Ishikawa (cell line): ENCODE data around the gene TBX2.

Source experiments
- CEBPB ChIP-seq: IDR thresholded peaks from 2 replicates; pipeline ENCODE4 v1.6.1; 2012
- CREB1 ChIP-seq: IDR thresholded peaks from 2 replicates; pipeline ENCODE4 v1.6.1; 2012; ENCODE audit warnings: low read depth
- EGR1 ChIP-seq: IDR thresholded peaks from 2 replicates; pipeline ENCODE4 v1.6.1; 2012
- EP300 ChIP-seq: IDR thresholded peaks from 2 replicates; pipeline ENCODE4 v1.6.1; 2012; ENCODE audit warnings: borderline replicate concordance
- FOXM1 ChIP-seq: IDR thresholded peaks from 2 replicates; pipeline ENCODE4 v1.6.1; 2012; ENCODE audit warnings: low read depth, borderline replicate concordance
- MAX ChIP-seq: IDR thresholded peaks from 2 replicates; pipeline ENCODE4 v1.6.1; 2012
- NFIC ChIP-seq: IDR thresholded peaks from 2 replicates; pipeline ENCODE4 v1.6.1; 2012
- RAD21 ChIP-seq: IDR thresholded peaks from 2 replicates; pipeline ENCODE4 v1.6.1; 2012; ENCODE audit warnings: low read depth
- TAF1 ChIP-seq: IDR thresholded peaks from 2 replicates; pipeline ENCODE4 v1.6.1; 2012; ENCODE audit warnings: low read depth, mild to moderate bottlenecking
- TCF12 ChIP-seq: IDR thresholded peaks from 2 replicates; pipeline ENCODE4 v1.6.1; 2012; ENCODE audit warnings: low read depth
- TEAD4 ChIP-seq: IDR thresholded peaks from 2 replicates; pipeline ENCODE4 v1.6.1; 2012
- USF1 ChIP-seq: IDR thresholded peaks from 2 replicates; pipeline ENCODE4 v1.6.1; 2012
- YY1 ChIP-seq: IDR thresholded peaks from 2 replicates; pipeline ENCODE4 v1.6.1; 2012; ENCODE audit warnings: low read depth
- ZBTB7A ChIP-seq: IDR thresholded peaks from 2 replicates; pipeline ENCODE4 v1.6.1; 2012; ENCODE audit warnings: low read depth
- TF ChIP-seq, protein P1 (sequence below): IDR thresholded peaks from 2 replicates; pipeline ENCODE4 v1.6.1; 2012; ENCODE audit warnings: low read depth, mild to moderate bottlenecking

Gene TBX2

DNA sequence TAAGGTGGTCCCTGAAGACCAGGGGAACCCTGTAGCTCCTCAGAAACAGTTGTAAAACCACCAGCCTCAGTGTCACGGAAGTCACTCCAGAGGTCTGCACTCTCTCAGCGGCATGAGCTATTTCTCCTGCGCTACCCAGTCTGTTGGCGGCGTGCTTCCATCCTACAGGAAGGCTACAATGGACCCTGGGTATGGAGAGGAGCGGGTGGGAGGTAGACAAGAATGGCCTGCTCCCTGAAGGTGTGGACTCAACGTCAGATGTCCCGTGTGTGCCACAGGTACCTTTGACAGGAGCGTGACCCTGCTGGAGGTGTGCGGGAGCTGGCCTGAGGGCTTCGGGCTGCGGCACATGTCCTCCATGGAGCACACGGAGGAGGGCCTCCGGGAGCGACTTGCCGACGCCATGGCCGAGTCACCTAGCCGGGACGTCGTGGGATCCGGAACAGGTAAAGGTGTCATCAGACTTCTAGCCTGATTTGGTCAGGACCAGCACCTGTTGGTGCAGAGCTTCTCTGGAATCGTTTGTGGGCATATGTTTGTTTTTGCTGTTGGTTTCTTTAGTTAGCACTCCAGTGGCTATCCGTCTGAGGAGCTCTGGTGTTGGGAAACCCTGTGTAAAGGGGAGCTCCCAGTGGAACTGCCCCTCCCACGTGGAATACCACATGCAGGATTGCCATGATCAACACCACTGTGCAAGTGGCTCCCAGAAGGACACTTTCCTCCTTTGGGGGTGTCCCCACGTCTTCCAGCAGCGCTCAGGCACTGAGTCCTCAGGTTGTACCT, 31.4 kb upstream of the TBX2 start:
- TF ChIP-seq USF1 (no peak), EGR1 (no peak), MAX (no peak), CEBPB (no peak), YY1 (no peak), TEAD4 (no peak), TAF1 (no peak), RAD21 (no peak), FOXM1 (no peak)
- TF ChIP-seq, protein P1, sequence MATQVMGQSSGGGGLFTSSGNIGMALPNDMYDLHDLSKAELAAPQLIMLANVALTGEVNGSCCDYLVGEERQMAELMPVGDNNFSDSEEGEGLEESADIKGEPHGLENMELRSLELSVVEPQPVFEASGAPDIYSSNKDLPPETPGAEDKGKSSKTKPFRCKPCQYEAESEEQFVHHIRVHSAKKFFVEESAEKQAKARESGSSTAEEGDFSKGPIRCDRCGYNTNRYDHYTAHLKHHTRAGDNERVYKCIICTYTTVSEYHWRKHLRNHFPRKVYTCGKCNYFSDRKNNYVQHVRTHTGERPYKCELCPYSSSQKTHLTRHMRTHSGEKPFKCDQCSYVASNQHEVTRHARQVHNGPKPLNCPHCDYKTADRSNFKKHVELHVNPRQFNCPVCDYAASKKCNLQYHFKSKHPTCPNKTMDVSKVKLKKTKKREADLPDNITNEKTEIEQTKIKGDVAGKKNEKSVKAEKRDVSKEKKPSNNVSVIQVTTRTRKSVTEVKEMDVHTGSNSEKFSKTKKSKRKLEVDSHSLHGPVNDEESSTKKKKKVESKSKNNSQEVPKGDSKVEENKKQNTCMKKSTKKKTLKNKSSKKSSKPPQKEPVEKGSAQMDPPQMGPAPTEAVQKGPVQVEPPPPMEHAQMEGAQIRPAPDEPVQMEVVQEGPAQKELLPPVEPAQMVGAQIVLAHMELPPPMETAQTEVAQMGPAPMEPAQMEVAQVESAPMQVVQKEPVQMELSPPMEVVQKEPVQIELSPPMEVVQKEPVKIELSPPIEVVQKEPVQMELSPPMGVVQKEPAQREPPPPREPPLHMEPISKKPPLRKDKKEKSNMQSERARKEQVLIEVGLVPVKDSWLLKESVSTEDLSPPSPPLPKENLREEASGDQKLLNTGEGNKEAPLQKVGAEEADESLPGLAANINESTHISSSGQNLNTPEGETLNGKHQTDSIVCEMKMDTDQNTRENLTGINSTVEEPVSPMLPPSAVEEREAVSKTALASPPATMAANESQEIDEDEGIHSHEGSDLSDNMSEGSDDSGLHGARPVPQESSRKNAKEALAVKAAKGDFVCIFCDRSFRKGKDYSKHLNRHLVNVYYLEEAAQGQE: no peak

GRCh38 chr17:61368832-61369450, 30.7 kb upstream of the TBX2 start:
- TF ChIP-seq ZBTB7A (no peak), MAX (no peak), RAD21 (no peak), FOXM1 (no peak), YY1 (no peak), TEAD4 (no peak), TAF1 (no peak), NFIC (no peak), EGR1 (no peak)
- TF ChIP-seq, protein P1: no peak

DNA sequence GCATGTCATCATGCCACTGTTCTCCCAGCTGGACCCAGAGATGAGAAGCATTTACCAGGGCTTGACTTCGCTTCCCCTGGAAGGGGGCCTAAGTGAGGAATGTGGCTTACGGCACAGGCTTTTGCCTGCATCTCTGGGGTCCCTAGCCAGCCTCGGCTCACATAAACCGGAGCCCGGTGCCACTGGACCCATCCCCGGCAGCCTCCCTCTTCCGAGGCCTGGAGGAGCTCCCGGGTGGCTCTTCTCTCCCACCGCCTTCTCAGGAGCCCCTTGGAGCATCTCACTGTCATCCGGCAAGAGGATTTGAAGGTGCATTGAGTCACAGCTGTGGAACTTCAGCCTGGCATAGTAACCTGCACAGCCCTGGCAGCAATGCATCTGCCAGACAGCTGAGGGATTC, 29.9 kb upstream of the TBX2 start:
- TF ChIP-seq, protein P1: no peak
- TF ChIP-seq ZBTB7A: no peak
- no peak for TF ChIP-seq FOXM1
- no peak for TF ChIP-seq YY1
- no peak for TF ChIP-seq USF1
- TF ChIP-seq TCF12: no peak
- TF ChIP-seq EP300: no peak
- no peak for TF ChIP-seq TAF1
- no peak for TF ChIP-seq MAX
- TF ChIP-seq NFIC: no peak
- TF ChIP-seq TEAD4: no peak
- TF ChIP-seq CREB1: no peak
- no peak for TF ChIP-seq EGR1
- TF ChIP-seq RAD21: no peak
- no peak for TF ChIP-seq CEBPB

- TF ChIP-seq TCF12 (no peak), RAD21 (no peak), CREB1 (no peak)
Measured at GRCh38 chr17:61371179-61371578, 28.5 kb upstream of the TBX2 start.

DNA sequence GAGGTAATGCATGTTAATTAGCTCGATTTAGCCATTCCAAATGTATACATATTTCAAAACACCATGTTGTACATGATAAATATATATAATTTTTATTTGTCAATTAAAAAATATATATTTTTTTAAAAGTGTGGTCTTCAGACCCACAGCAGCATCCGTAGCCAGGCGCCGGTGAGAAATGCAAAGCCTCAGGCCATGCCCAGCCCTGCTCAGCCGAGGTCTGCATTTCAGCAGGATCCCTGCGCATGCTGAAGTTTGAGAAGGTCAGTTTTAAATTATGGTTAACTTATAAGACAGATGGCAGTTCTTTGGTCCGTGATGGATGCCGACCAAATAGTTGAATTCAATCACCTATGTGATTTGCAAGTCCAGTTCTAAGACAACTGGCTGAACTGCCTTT, 28.0 kb upstream of the TBX2 start:
- TF ChIP-seq TEAD4 (no peak), EGR1 (no peak), CREB1 (no peak), ZBTB7A (no peak), USF1 (no peak), RAD21 (no peak), YY1 (no peak), TAF1 (no peak), TCF12 (no peak), FOXM1 (no peak), CEBPB (no peak)
- TF ChIP-seq, protein P1: no peak
